GM12878 (cell line): ENCODE data around the gene PRKX. TPM values are rescaled to one million over a fixed set of nuclear protein-coding genes. Genes with fewer than 3 reads are reported as not detected.

ENCODE experiments used
- ATAC-seq: fragments of 200-7000 bp; cut with Tn5 transposase; 3 replicates; pipeline ENCODE4 v1.9.1; 2020; ENCODE audit warnings: mild to moderate bottlenecking, moderate library complexity
- BruUV-seq: library from RNA; stranded (reverse); fragments of 400-500 nt; replicated peaks from 2 replicates; lab custom pipeline; 2021; lab: Mats Ljungman, UMichigan
- CTCF ChIA-PET: fragments of 300-600 bp; sonication (Branson Sonifier 250); formaldehyde crosslinking; extraction: SDS; loops from one replicate; lab custom pipeline; 2021; ENCODE audit warnings: inconsistent platforms; lab: Yijun Ruan, JAX
- POLR2A ChIA-PET: fragments of 350-600 bp; formaldehyde crosslinking; extraction: SDS; loops from one replicate; lab custom pipeline; 2021; ENCODE audit warnings: inconsistent platforms; lab: Charles Lee
- RAD21 ChIA-PET: fragments of 300-600 bp; sonication (Branson Sonifier 250); formaldehyde crosslinking; loops from one replicate; lab custom pipeline; 2023; ENCODE audit warnings: antibody characterized with exemption; ENCODE audit not compliant: unreplicated experiment; lab: Charles Lee
- SMC1A ChIA-PET: fragments of 300-600 bp; sonication (Branson Sonifier 250); formaldehyde crosslinking; loops from one replicate; lab custom pipeline; 2023; ENCODE audit not compliant: unreplicated experiment, uncharacterized antibody; lab: Charles Lee
- DNase-seq: peaks from one replicate; pipeline ENCODE4 v3.0.0-alpha.2; 2011; ENCODE audit warnings: low read depth, low spot score
- FAIRE-seq: peaks from 3 replicates; lab custom pipeline; 2011; peaks lifted over from hg19 to GRCh38; lab: Jason Lieb, UNC
- H2AFZ ChIP-seq: 2 replicates; pipeline ENCODE4 v1.6.0; 2011; ENCODE audit warnings: low read depth, low read length, control low read depth; ENCODE audit not compliant: control insufficient read depth
- H3K27ac ChIP-seq: 2 replicates; pipeline ENCODE4 v1.5.1; 2011; ENCODE audit warnings: control low read depth; ENCODE audit not compliant: control insufficient read depth, insufficient read depth
- H3K27me3 ChIP-seq, 2 experiments: replicated peaks in 1 of 2; 2 replicates each; pipeline versions ENCODE4 v1.6.0 to v1.6.1; 2011; ENCODE audit warnings: low read length in 1 of 2; ENCODE audit not compliant: control insufficient read depth in 2 of 2, insufficient read depth in 2 of 2
- H3K36me3 ChIP-seq, 2 experiments: 2 replicates each; pipeline ENCODE4 v1.5.1; 2011; ENCODE audit warnings: low read length in 1 of 2; ENCODE audit not compliant: control insufficient read depth in 2 of 2, insufficient read depth in 2 of 2
- H3K4me1 ChIP-seq: 2 replicates; pipeline ENCODE4 v1.6.1; 2011; ENCODE audit warnings: mild to moderate bottlenecking, low read length, moderate library complexity, mixed read lengths; ENCODE audit not compliant: control insufficient read depth, insufficient read depth
- H3K4me2 ChIP-seq: 2 replicates; pipeline ENCODE4 v1.6.0; 2011; ENCODE audit warnings: control low read depth; ENCODE audit not compliant: control insufficient read depth, insufficient read depth
- H3K4me3 ChIP-seq: fragments of 200-600 bp; sonication (generic); 2 replicates; pipeline ENCODE4 v1.5.1; 2016
- H3K79me2 ChIP-seq: 2 replicates; pipeline ENCODE4 v1.6.0; 2011; ENCODE audit warnings: low read length; ENCODE audit not compliant: control insufficient read depth, insufficient read depth
- H3K9ac ChIP-seq: 2 replicates; pipeline ENCODE4 v1.8.0; 2011; ENCODE audit warnings: low read length, control low read depth, mixed read lengths; ENCODE audit not compliant: control insufficient read depth, insufficient read depth
- H3K9me3 ChIP-seq: replicated peaks from 3 replicates; pipeline ENCODE4 v1.5.1; 2011; ENCODE audit warnings: mild to moderate bottlenecking, low read length; ENCODE audit not compliant: control insufficient read depth, insufficient read depth
- H4K20me1 ChIP-seq: 2 replicates; pipeline ENCODE4 v1.6.0; 2011; ENCODE audit not compliant: control insufficient read depth, insufficient read depth
- BRCA1 ChIP-seq: IDR thresholded peaks from 2 replicates; pipeline ENCODE4 v1.6.1; 2011; ENCODE audit warnings: low read depth, low read length, improper control_type of control experiment
- EGR1 ChIP-seq, 2 experiments: IDR thresholded peaks; 1 replicate in 1 of 2; 2 replicates in 1 of 2; pipeline ENCODE4 v1.6.1; 2011 to 2012; ENCODE audit warnings: low read depth in 2 of 2, low read length in 2 of 2, borderline replicate concordance in 1 of 2, mild to moderate bottlenecking in 1 of 2, moderate library complexity in 1 of 2
- LARP7 ChIP-seq: fragments of 450-650 bp; IDR thresholded peaks from 2 replicates; pipeline ENCODE4 v1.6.1; 2017; ENCODE audit warnings: mild to moderate bottlenecking
- NBN ChIP-seq: fragments of 450-650 bp; IDR thresholded peaks from 2 replicates; pipeline ENCODE4 v1.6.1; 2016
- POLR2A ChIP-seq: IDR thresholded peaks from 2 replicates; pipeline ENCODE4 v1.6.1; 2011; ENCODE audit warnings: low read depth, mild to moderate bottlenecking, low read length
- SMAD5 ChIP-seq: IDR thresholded peaks from 2 replicates; pipeline ENCODE4 v1.6.1; 2016; ENCODE audit warnings: antibody characterized with exemption, low read depth
- TAF1 ChIP-seq: IDR thresholded peaks from 2 replicates; pipeline ENCODE4 v1.6.1; 2011; ENCODE audit warnings: mild to moderate bottlenecking, low read depth, low read length, borderline replicate concordance
- YBX1 ChIP-seq: fragments of 450-650 bp; IDR thresholded peaks from 2 replicates; pipeline ENCODE4 v1.6.1; 2016; ENCODE audit warnings: antibody characterized with exemption
- ZBTB4 ChIP-seq: fragments of 450-650 bp; formaldehyde crosslinking; IDR thresholded peaks from 2 replicates; pipeline ENCODE4 v1.4.0; 2022; ENCODE audit warnings: mild to moderate bottlenecking, moderate library complexity
- ZNF687 ChIP-seq: fragments of 450-650 bp; IDR thresholded peaks from 2 replicates; pipeline ENCODE4 v1.6.1; 2017; ENCODE audit warnings: mild to moderate bottlenecking, moderate library complexity
- ZSCAN29 ChIP-seq: fragments of 450-650 bp; IDR thresholded peaks from 2 replicates; pipeline ENCODE4 v1.6.1; 2017; ENCODE audit warnings: mild to moderate bottlenecking, moderate library complexity
- WGBS: methylation state at CpG from one replicate; pipeline ENCODE4 v1.1.6; 2016; ENCODE audit warnings: low lambda C conversion rate; ENCODE audit not compliant: insufficient replicate concordance, insufficient coverage; ENCODE audit errors: missing lambda C conversion rate; 5-methylcytosine and 5-hydroxymethylcytosine counted together
- in situ Hi-C: fragments of 300-500 bp; cut with MboI; formaldehyde crosslinking; loops from 9 replicates; pipeline ENCODE4 v1.14.3; 2018; ENCODE audit warnings: mixed read lengths
- intact Hi-C: fragments of 100-400 bp; cut with micrococcal nuclease; formaldehyde crosslinking; loops from one replicate; pipeline ENCODE4 v1.14.2; 2022; ENCODE audit not compliant: unreplicated experiment
- polyA plus RNA-seq, 11 experiments: library from polyadenylated mRNA; depleted of rRNA in 4 of 11; unstranded in 6 of 11; stranded (reverse) in 5 of 11; fragments of >200 nt; fragmentation: Nextera tagmentation in 4 of 11; fragmentation: Illumina TruSeq in 1 of 11; extraction: Ambion mirVana in 4 of 11; extraction: Trizol in 1 of 11; gene quantifications; 1 replicate in 1 of 11; 2 replicates in 10 of 11; pipeline versions ENCODE4 v1.2.1 to v1.2.3, GENCODE V29; 2011 to 2016; ENCODE audit warnings: inconsistent platforms in 2 of 11, missing spikeins in 2 of 11, low read depth in 1 of 11
- total RNA-seq, 4 experiments: library from RNA; depleted of rRNA in 3 of 4; stranded (reverse); fragments of >200 nt in 3 of 4; fragmentation: Illumina TruSeq in 1 of 4; extraction: Trizol in 1 of 4; gene quantifications; 2 replicates each; pipeline versions ENCODE4 v1.2.1 to v1.2.3, GENCODE V29; 2013 to 2021
- TF ChIP-seq, protein P1 (sequence below): IDR thresholded peaks from 2 replicates; pipeline ENCODE4 v1.6.1; 2012; ENCODE audit warnings: low read depth, low read length, improper control_type of control experiment
- TF ChIP-seq, protein P2 (sequence below): fragments of 450-650 bp; IDR thresholded peaks from 2 replicates; pipeline ENCODE4 v1.6.1; 2017; ENCODE audit warnings: mild to moderate bottlenecking
- TF ChIP-seq, protein P3 (sequence below): IDR thresholded peaks from 2 replicates; pipeline ENCODE4 v1.6.1; 2012; ENCODE audit warnings: low read depth, low read length, improper control_type of control experiment

The PRKX gene
- total and polyA plus RNA-seq, 10 of the 15 experiments (the other 5 are each of a cell fraction or from before 2014, with no cell fraction given) = 3.9 to 45.3 (median 23.9) TPM

GRCh38 chrX:3697220-3697684 lies 16.2 kb downstream of the PRKX start:
- in situ Hi-C loops = no loop called here
- POLR2A ChIA-PET = no interaction called here
- DNase-seq (no peak), ATAC-seq (no peak), FAIRE-seq (no peak)
- H3K27me3 ChIP-seq = no peaks in the 10 kb centered on the region
- peaks cover 5% of the 10 kb centered on the region; the same call in 1 of the 2 replicates for H3K4me1 ChIP-seq
- H3K4me3 ChIP-seq = no peak overlapping the region
- H3K9ac ChIP-seq = no peak overlapping the region
- H3K4me2 ChIP-seq = no peak overlapping the region
- H3K9me3 ChIP-seq = no peaks in the 10 kb centered on the region; the same call in 2 of the 3 replicates
- 92% methylated on average over 9 of the region's 9 CpGs for WGBS
- RAD21 ChIA-PET = no interaction called here
- H2AFZ ChIP-seq = no peak overlapping the region
- SMC1A ChIA-PET = no interaction called here
- intact Hi-C loops = no loop called here
- no peak overlapping the region for H3K27ac ChIP-seq
- no TSS peak for BruUV-seq
- no peaks in the 10 kb centered on the region for H4K20me1 ChIP-seq
- 0 out of 4 replicates have a peak, but pooled peaks cover 0 to 1% of the 10 kb centered on the region in 2 experiments for H3K36me3 ChIP-seq
- H3K79me2 ChIP-seq = peaks cover 28% of the 10 kb centered on the region
- CTCF ChIA-PET = no interaction called here
- TF ChIP-seq, protein P1, sequence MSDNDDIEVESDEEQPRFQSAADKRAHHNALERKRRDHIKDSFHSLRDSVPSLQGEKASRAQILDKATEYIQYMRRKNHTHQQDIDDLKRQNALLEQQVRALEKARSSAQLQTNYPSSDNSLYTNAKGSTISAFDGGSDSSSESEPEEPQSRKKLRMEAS = no peak
- TF ChIP-seq LARP7 = no peak
- no peak for TF ChIP-seq POLR2A
- no peak for TF ChIP-seq EGR1 (IDR thresholded peaks at IDR 0.05; ENCODE audit: borderline replicate concordance in 1 of 2, low read depth in 2 of 2, low read length in 2 of 2)
- TF ChIP-seq NBN = no peak
- no peak for TF ChIP-seq ZBTB4 (CRISPR knock-in tag)
- TF ChIP-seq, protein P2, sequence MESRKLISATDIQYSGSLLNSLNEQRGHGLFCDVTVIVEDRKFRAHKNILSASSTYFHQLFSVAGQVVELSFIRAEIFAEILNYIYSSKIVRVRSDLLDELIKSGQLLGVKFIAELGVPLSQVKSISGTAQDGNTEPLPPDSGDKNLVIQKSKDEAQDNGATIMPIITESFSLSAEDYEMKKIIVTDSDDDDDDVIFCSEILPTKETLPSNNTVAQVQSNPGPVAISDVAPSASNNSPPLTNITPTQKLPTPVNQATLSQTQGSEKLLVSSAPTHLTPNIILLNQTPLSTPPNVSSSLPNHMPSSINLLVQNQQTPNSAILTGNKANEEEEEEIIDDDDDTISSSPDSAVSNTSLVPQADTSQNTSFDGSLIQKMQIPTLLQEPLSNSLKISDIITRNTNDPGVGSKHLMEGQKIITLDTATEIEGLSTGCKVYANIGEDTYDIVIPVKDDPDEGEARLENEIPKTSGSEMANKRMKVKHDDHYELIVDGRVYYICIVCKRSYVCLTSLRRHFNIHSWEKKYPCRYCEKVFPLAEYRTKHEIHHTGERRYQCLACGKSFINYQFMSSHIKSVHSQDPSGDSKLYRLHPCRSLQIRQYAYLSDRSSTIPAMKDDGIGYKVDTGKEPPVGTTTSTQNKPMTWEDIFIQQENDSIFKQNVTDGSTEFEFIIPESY = no peak
- no peak for TF ChIP-seq TAF1
- TF ChIP-seq ZSCAN29 = no peak
- no peak for TF ChIP-seq YBX1
- no peak for TF ChIP-seq BRCA1
- no peak for TF ChIP-seq SMAD5
- TF ChIP-seq, protein P3, sequence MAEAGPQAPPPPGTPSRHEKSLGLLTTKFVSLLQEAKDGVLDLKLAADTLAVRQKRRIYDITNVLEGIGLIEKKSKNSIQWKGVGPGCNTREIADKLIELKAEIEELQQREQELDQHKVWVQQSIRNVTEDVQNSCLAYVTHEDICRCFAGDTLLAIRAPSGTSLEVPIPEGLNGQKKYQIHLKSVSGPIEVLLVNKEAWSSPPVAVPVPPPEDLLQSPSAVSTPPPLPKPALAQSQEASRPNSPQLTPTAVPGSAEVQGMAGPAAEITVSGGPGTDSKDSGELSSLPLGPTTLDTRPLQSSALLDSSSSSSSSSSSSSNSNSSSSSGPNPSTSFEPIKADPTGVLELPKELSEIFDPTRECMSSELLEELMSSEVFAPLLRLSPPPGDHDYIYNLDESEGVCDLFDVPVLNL = no peak
- no peak for TF ChIP-seq ZNF687
